ENCODE results near the gene KLHL35.

The KLHL35 gene, protein sequence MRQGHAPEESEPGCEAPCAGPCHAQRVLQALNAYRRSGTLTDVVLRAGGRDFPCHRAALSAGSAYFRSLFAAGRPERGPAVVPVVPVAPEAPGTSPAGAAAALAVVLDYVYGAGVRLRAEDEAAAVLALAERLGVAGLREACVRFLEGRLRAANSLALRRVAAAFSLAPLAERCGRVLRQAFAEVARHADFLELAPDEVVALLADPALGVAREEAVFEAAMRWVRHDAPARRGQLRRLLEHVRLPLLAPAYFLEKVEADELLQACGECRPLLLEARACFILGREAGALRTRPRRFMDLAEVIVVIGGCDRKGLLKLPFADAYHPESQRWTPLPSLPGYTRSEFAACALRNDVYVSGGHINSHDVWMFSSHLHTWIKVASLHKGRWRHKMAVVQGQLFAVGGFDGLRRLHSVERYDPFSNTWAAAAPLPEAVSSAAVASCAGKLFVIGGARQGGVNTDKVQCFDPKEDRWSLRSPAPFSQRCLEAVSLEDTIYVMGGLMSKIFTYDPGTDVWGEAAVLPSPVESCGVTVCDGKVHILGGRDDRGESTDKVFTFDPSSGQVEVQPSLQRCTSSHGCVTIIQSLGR

DNA sequence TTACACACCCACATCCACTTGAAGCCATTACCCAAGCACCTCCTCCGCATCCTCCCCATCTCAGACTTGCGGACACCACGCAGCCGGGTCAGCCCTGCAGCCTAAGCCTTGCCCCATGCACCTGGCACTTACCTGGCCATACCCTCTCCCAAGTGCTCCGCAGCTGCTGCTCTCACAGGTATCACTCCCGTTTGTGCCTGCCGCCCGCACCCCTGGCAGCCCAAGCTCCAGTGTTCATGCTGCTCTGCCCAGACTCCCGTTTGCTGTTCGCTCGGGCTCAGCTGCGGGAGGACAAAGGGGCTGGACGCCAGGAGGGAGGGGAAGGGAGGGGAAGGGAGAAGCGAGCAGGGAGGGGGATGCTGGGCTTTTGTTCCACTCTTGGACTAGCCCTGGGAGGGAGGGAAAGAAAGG lies at the start of gene KLHL35:
Gene KLHL35 (minus strand): TSS at position 293 of the 411 bp plus-strand sequence. CDS start 2,574 bp downstream, outside the sequence.
- DNase-seq, result no peak

DNA sequence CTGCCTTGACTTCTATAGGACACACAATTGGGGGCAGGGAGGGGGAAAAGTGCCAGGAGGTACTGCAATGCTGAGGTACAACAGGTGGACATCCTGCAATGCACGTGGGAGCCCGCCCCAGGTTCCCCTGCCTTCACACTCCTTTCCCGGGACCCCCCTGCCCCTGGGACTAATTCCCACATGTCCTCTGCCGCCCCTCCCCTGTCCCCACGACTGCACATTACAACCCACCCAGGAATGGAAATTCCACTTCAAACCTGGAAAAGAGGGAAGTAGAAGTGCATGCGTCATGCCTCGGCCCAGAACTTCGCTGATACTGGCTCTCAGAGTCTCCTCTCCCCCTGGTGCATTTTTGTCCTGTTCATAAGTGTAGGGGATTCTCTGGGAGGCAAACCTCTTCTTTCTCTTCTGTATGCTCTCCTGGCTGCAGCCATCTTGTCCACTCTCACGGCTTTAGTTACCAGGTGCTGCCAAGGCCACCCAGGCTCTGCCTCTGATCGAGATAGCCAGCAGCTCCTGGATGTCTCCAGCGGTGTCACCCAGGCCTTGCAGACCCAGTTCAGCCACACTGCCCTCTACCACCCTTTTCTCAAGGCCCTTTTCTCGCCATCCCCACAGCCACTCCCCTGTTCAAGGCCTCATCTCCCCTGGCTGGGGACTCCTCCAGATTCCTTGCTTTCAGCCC lies 49.1 kb upstream of the KLHL35 start:
- DNase-seq, result no peak

GRCh38 chr11:75481223-75481921 lies 48.4 kb upstream of the KLHL35 start:
- no peak for DNase-seq

GRCh38 chr11:75480185-75481175 lies 47.5 kb upstream of the KLHL35 start:
- no peak for DNase-seq

DNA sequence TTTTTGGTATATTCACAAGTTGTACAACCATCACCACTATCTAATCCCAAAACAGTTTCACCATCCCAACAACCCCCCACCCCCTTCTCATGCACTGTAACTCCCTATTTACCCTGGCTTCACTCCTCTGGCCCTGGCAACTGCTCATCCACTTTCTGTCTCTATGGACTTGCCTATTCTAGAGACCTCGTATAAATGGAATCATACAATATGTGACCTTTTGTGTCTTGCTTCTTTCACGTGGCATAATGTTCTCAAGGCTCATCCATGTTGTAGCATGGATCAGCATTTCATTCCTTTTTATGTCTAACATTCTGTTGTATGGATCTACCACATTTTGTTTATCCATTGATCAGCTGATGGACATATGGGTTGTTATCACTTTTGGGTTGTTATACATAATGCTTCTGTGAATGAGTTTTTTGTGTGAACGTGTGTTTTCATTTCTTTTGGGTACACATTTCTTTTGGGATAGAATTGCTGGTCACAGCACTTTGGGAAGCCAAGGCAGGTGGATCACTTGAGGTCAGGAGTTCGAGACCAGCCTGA lies 46.7 kb upstream of the KLHL35 start:
- DNase-seq, result no peak

DNA sequence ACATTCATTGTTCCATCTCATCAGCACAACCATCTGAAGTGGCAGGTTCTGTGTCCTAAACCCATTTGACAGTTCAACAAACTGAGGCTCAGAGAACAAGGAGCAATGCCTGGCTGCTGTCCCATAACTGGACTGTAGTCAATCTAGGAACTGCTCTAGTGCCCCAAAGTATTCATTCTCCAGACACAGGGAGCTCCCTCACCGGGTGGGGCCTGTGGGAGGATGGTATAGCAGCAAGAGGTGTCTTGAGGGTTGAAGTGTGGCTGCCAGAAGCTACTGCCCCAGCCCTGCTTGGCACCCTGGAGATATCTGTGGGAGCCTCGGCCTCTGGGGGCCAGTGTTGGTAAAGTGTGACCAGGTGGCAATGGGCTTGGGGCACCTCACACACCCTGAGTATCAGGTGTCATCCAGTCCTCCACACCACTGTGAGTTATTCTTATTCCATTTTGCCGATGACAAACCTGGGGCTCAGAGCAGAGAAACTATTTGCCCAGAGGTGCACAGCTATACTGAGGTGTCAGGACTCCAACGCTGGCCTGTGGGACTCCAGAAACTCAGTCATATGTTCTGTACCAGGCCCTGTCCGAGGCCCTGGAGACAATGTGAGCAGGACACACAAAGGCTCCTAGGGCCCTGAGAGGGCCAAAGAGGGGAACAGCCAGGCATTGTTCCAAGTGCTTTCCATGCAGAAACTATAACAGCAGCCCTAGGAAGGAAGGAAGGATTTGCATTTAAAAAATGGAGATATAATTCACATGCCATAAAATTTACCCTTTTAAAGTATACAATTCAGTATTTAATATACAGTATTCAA lies 46.0 kb upstream of the KLHL35 start:
- DNase-seq, result no peak

DNA sequence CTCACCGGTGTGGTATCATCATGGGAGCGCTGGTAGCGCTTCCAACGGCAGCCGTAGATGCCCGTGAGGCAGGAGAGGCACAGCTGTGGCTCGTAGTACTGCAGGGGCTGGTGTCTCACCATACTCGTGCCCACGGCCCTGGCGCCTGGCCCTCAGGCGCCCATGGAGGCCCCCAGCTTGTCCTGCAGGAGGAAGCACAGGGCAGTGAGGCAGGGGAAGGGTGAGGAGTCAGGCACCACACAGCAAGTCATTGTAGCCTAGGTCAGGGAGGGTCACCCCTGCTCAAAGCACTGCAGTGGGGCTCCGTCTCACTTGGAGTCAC lies 44.6 kb upstream of the KLHL35 start:
- DNase-seq, result no peak

- no peak for DNase-seq
Observed at GRCh38 chr11:75476739-75477613, 44.0 kb upstream of the KLHL35 start.

- DNase-seq, result peak; percentile 24
Observed at GRCh38 chr11:75475767-75476650, 43.0 kb upstream of the KLHL35 start.

DNA sequence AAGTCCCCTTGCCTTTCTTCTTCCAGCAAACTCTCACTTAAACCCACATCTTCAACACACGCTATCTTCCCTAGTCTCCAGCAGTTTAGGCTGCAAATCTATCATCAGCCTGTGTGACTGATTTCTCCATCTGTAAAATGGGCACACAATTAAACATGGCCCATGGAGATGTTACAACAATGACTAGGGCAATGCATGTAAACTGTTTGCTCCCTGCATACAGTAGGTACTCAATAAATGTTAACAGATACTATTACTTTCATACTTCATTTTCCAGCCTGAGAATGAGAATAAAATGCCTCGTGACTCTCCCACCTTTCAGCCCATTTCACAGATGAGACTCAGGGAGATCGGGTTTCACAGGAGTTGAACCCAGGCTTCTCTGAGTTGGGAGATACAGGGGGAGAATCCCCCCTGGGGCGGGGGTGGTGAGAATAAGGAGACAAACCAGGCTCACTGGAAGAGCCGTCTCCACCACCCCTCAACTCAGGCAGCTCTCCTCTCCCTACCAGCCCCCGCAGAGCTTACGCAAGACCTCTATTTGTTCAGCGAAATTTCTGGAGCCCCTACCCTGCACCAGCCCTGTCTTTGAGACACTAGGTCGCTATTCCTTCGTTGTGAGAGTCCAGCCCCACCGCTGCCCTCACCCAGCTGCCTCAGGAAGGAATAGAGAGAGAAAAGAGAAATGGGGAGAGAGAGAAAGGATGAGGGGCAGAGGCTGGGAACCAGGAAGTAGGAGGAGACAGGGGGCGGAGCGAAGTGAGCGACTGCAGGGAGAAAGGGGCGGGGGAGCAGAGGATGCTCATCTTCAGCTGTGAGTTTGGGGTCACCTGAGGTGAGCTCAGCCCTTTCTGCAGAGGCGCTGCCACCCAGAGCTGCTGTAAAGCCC lies 42.1 kb upstream of the KLHL35 start:
- DNase-seq, result peak; percentile 81

- DNase-seq, result no peak
Observed at GRCh38 chr11:75474240-75474639, 41.2 kb upstream of the KLHL35 start.

- DNase-seq, result no peak
Observed at GRCh38 chr11:75473684-75474083, 40.7 kb upstream of the KLHL35 start.

GRCh38 chr11:75472081-75472732 lies 39.2 kb upstream of the KLHL35 start:
- DNase-seq, result no peak

GRCh38 chr11:75471176-75471973 lies 38.4 kb upstream of the KLHL35 start:
- DNase-seq, result no peak

GRCh38 chr11:75470476-75471080 lies 37.6 kb upstream of the KLHL35 start:
- DNase-seq, result no peak
